Measurements from ENCODE around the gene ZNF629.
A peak's percentile ranks its signal among the peaks of the same experiment; 100 is the strongest.

Gene ZNF629

GRCh38 chr16:30744183-30744582, 42.8 kb downstream of the ZNF629 start:
- H3K27ac ChIP-seq, result peak overlapping the region; percentile 73; the same call in 1 of the 2 replicates
- TF ChIP-seq EZH2 (IDR thresholded peaks at IDR 0.05) (no peak), POLR2AphosphoS5 (IDR thresholded peaks at IDR 0.05; ENCODE audit: borderline replicate concordance, low read depth, low read length) (no peak), FOXP2 (optimal IDR thresholded peaks at IDR 0.05; ENCODE audit: control extremely low read depth, extremely low read length, insufficient read depth) (no peak)
- no peak for DNase-seq (ENCODE audit: low read depth, low spot score)
- no peak overlapping the region for H3K9ac ChIP-seq (ENCODE audit: insufficient read length)
- H3K36me3 ChIP-seq (ENCODE audit: insufficient read depth, low read length), result peaks cover 7% of the 10 kb centered on the region; the same call in 1 of the 2 replicates
- H3K4me3 ChIP-seq, result no peak overlapping the region
- H3K9me3 ChIP-seq (ENCODE audit: low read depth, low read length), result no peaks in the 10 kb centered on the region

- TF ChIP-seq FOXP2 (optimal IDR thresholded peaks at IDR 0.05; ENCODE audit: control extremely low read depth, extremely low read length, insufficient read depth) (no peak), POLR2AphosphoS5 (IDR thresholded peaks at IDR 0.05; ENCODE audit: borderline replicate concordance, low read depth, low read length) (no peak)
- peaks cover 11% of the 10 kb centered on the region; the same call in 1 of the 2 replicates for H3K36me3 ChIP-seq (ENCODE audit: insufficient read depth, low read length)
- DNase-seq (ENCODE audit: low read depth, low spot score), result no peak
These were observed 43.3 kb downstream of the ZNF629 start for GRCh38 chr16:30743716-30744115.

GRCh38 chr16:30741461-30741914, 45.5 kb downstream of the ZNF629 start:
- no peaks in the 10 kb centered on the region for H3K9me3 ChIP-seq (ENCODE audit: low read depth, low read length)
- H3K27ac ChIP-seq, result no peak overlapping the region
- no peak overlapping the region for H3K9ac ChIP-seq (ENCODE audit: insufficient read length)
- no peak for DNase-seq (ENCODE audit: low read depth, low spot score)
- H3K36me3 ChIP-seq (ENCODE audit: insufficient read depth, low read length), result peaks cover 34% of the 10 kb centered on the region
- TF ChIP-seq EZH2 (IDR thresholded peaks at IDR 0.05) (no peak), FOXP2 (optimal IDR thresholded peaks at IDR 0.05; ENCODE audit: control extremely low read depth, extremely low read length, insufficient read depth) (no peak), POLR2AphosphoS5 (IDR thresholded peaks at IDR 0.05; ENCODE audit: borderline replicate concordance, low read depth, low read length) (no peak; the same call in 1 of the 2 replicates)
- no peak overlapping the region for H3K4me3 ChIP-seq

More at GRCh38 chr16:30743716-30744115, 43.3 kb downstream of the ZNF629 start:
- Histone ChIP-seq H3K27ac (no peak overlapping the region), H3K9me3 (ENCODE audit: low read depth, low read length) (no peaks in the 10 kb centered on the region), H3K4me3 (no peak overlapping the region), H3K9ac (ENCODE audit: insufficient read length) (no peak overlapping the region)

GRCh38 chr16:30740364-30741251, 46.4 kb downstream of the ZNF629 start:
- peaks cover 43% of the 10 kb centered on the region for H3K36me3 ChIP-seq (ENCODE audit: insufficient read depth, low read length)

GRCh38 chr16:30738984-30739951, 47.7 kb downstream of the ZNF629 start:
- Histone ChIP-seq H3K36me3 (ENCODE audit: insufficient read depth, low read length) (peaks cover 46% of the 10 kb centered on the region), H3K27ac (no peak overlapping the region), H3K9me3 (ENCODE audit: low read depth, low read length) (no peaks in the 10 kb centered on the region), H3K9ac (ENCODE audit: insufficient read length) (no peak overlapping the region), H3K4me3 (no peak overlapping the region)
- no peak for DNase-seq (ENCODE audit: low read depth, low spot score)
- TF ChIP-seq EZH2 (IDR thresholded peaks at IDR 0.05) (no peak), POLR2AphosphoS5 (IDR thresholded peaks at IDR 0.05; ENCODE audit: borderline replicate concordance, low read depth, low read length) (no peak), FOXP2 (optimal IDR thresholded peaks at IDR 0.05; ENCODE audit: control extremely low read depth, extremely low read length, insufficient read depth) (no peak)

More at GRCh38 chr16:30740364-30741251, 46.4 kb downstream of the ZNF629 start:
- no peak for TF ChIP-seq FOXP2 (optimal IDR thresholded peaks at IDR 0.05; ENCODE audit: control extremely low read depth, extremely low read length, insufficient read depth)
- TF ChIP-seq POLR2AphosphoS5 (IDR thresholded peaks at IDR 0.05; ENCODE audit: borderline replicate concordance, low read depth, low read length), result peak; percentile 27; the same call in 1 of the 2 replicates
- Histone ChIP-seq H3K4me3 (no peak overlapping the region), H3K27ac (0 out of 2 replicates have a peak overlapping the region, but pooled peaks have one; percentile 44), H3K9ac (ENCODE audit: insufficient read length) (no peak overlapping the region), H3K9me3 (ENCODE audit: low read depth, low read length) (no peaks in the 10 kb centered on the region)
- DNase-seq (ENCODE audit: low read depth, low spot score), result no peak

- Histone ChIP-seq H3K36me3 (ENCODE audit: insufficient read depth, low read length) (peaks cover 57% of the 10 kb centered on the region), H3K9ac (ENCODE audit: insufficient read length) (no peak overlapping the region), H3K27ac (no peak overlapping the region), H3K9me3 (ENCODE audit: low read depth, low read length) (no peaks in the 10 kb centered on the region), H3K4me3 (no peak overlapping the region)
- TF ChIP-seq FOXP2 (optimal IDR thresholded peaks at IDR 0.05; ENCODE audit: control extremely low read depth, extremely low read length, insufficient read depth) (no peak), POLR2AphosphoS5 (IDR thresholded peaks at IDR 0.05; ENCODE audit: borderline replicate concordance, low read depth, low read length) (no peak)
- no peak for DNase-seq (ENCODE audit: low read depth, low spot score)
These were observed 49.0 kb downstream of the ZNF629 start for GRCh38 chr16:30737794-30738648.

- Histone ChIP-seq H3K4me3 (no peak overlapping the region), H3K36me3 (ENCODE audit: insufficient read depth, low read length) (peaks cover 65% of the 10 kb centered on the region), H3K9ac (ENCODE audit: insufficient read length) (no peak overlapping the region), H3K27ac (no peak overlapping the region), H3K9me3 (ENCODE audit: low read depth, low read length) (no peaks in the 10 kb centered on the region)
- TF ChIP-seq EZH2 (IDR thresholded peaks at IDR 0.05), result no peak
- no peak for TF ChIP-seq POLR2AphosphoS5 (IDR thresholded peaks at IDR 0.05; ENCODE audit: borderline replicate concordance, low read depth, low read length)
- TF ChIP-seq FOXP2 (optimal IDR thresholded peaks at IDR 0.05; ENCODE audit: control extremely low read depth, extremely low read length, insufficient read depth), result no peak
- no peak for DNase-seq (ENCODE audit: low read depth, low spot score)
These were observed 49.8 kb downstream of the ZNF629 start for GRCh38 chr16:30736995-30737793.
